A673 (cell line): ENCODE measurements around the gene KCNJ15. TPM values are rescaled to one million over a fixed set of nuclear protein-coding genes. Genes with fewer than 3 reads are reported as not detected.

Source experiments
- BruUV-seq: library from RNA; stranded (reverse); fragments of 400-500 nt; replicated peaks from 2 replicates; lab custom pipeline; 2021; lab: Mats Ljungman, UMichigan
- CTCF ChIA-PET: fragments of 300-600 bp; sonication (Branson Sonifier 250); formaldehyde crosslinking; loops from one replicate; lab custom pipeline; 2022; ENCODE audit warnings: antibody characterized with exemption; lab: Charles Lee
- POLR2A ChIA-PET: fragments of 300-600 bp; sonication (Branson Sonifier 250); formaldehyde crosslinking; loops from one replicate; lab custom pipeline; 2022; ENCODE audit warnings: antibody characterized with exemption; ENCODE audit not compliant: low non-redundant PET; lab: Charles Lee
- DNase-seq: peaks from one replicate; pipeline ENCODE4 v3.0.0-alpha.2; 2015; ENCODE audit warnings: low spot score
- H3K27ac ChIP-seq: fragments of 200-600 bp; sonication (generic); 2 replicates; pipeline ENCODE4 v1.5.1; 2016; ENCODE audit warnings: mixed run types, low read depth, mild to moderate bottlenecking, mixed read lengths, antibody characterized with exemption, low read length; ENCODE audit not compliant: poor library complexity, severe bottlenecking
- H3K27me3 ChIP-seq: fragments of 200-600 bp; sonication (generic); replicated peaks from 2 replicates; pipeline ENCODE4 v1.6.1; 2017; ENCODE audit warnings: mixed run types, low read depth, mild to moderate bottlenecking, mixed read lengths, antibody characterized with exemption, low read length; ENCODE audit not compliant: insufficient read depth, poor library complexity
- H3K36me3 ChIP-seq: fragments of 200-600 bp; sonication (generic); 2 replicates; pipeline ENCODE4 v1.6.1; 2016; ENCODE audit warnings: mixed run types, mild to moderate bottlenecking, mixed read lengths, antibody characterized with exemption, low read length; ENCODE audit not compliant: insufficient read depth, poor library complexity, severe bottlenecking
- H3K4me1 ChIP-seq: fragments of 200-600 bp; sonication (generic); 2 replicates; pipeline ENCODE4 v1.6.1; 2017; ENCODE audit warnings: mixed run types, mild to moderate bottlenecking, mixed read lengths, antibody characterized with exemption, low read length; ENCODE audit not compliant: insufficient read depth, poor library complexity, severe bottlenecking
- H3K4me3 ChIP-seq: fragments of 200-600 bp; sonication (generic); 2 replicates; pipeline ENCODE4 v1.5.1; 2016; ENCODE audit warnings: low read depth, mixed run types, mild to moderate bottlenecking, mixed read lengths, low read length; ENCODE audit not compliant: poor library complexity, severe bottlenecking
- H3K9me3 ChIP-seq: fragments of 200-600 bp; sonication (generic); 2 replicates; pipeline ENCODE4 v1.6.1; 2016; ENCODE audit warnings: mixed run types, low read depth, mild to moderate bottlenecking, mixed read lengths, antibody characterized with exemption, low read length; ENCODE audit not compliant: poor library complexity, severe bottlenecking
- EZH2 ChIP-seq: fragments of 200-600 bp; sonication (generic); IDR thresholded peaks from 2 replicates; pipeline ENCODE4 v1.6.1; 2017; ENCODE audit warnings: borderline replicate concordance, low read depth, mild to moderate bottlenecking, mixed read lengths, antibody characterized with exemption, low read length; ENCODE audit not compliant: poor library complexity, severe bottlenecking
- intact Hi-C: fragments of 100-400 bp; cut with micrococcal nuclease; formaldehyde crosslinking; loops from one replicate; pipeline ENCODE4 v1.10.0; 2022; ENCODE audit not compliant: unreplicated experiment
- total RNA-seq: library from RNA; stranded (reverse); gene quantifications from 2 replicates; pipeline ENCODE4 v1.2.3, GENCODE V29; 2021
- TF ChIP-seq, protein P1 (sequence below): fragments of 300-800, 200-600 bp; sonication (generic); conservative IDR thresholded peaks from 2 replicates; pipeline ENCODE4 v1.5.1; 2017; ENCODE audit warnings: low read depth, mild to moderate bottlenecking, antibody characterized with exemption, low read length, moderate library complexity, mixed read lengths

KCNJ15 gene
- total RNA-seq, 1 experiment from 2014 or later: not detected

DNA sequence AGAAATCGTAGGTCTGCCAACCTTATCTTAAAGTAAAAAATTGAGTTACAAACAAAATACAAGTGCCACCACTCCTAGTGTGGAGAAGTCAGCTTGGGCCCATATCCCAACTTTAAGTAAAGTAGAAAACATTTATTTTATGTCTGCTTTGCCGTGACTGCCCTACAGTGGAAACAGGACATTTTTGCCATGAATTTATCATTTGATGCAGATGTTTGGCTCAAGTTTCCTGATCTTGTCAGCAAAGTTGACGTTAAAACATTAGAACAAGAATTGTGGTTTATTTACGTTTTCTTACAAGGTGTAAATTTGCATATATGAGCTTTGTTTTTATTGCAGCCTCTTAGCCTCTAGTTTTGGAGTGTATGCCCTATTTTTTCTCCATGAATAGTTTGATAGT lies 17.1 kb upstream of the KCNJ15 start:
- no TSS peak for BruUV-seq
- Histone ChIP-seq H3K27me3 (peaks cover 14% of the 10 kb centered on the region), H3K4me1 (no peaks in the 10 kb centered on the region), H3K4me3 (no peak overlapping the region), H3K9me3 (no peaks in the 10 kb centered on the region), H3K36me3 (no peaks in the 10 kb centered on the region), H3K27ac (no peak overlapping the region)
- no peak for DNase-seq
- no peak for TF ChIP-seq EZH2
- TF ChIP-seq, protein P1, sequence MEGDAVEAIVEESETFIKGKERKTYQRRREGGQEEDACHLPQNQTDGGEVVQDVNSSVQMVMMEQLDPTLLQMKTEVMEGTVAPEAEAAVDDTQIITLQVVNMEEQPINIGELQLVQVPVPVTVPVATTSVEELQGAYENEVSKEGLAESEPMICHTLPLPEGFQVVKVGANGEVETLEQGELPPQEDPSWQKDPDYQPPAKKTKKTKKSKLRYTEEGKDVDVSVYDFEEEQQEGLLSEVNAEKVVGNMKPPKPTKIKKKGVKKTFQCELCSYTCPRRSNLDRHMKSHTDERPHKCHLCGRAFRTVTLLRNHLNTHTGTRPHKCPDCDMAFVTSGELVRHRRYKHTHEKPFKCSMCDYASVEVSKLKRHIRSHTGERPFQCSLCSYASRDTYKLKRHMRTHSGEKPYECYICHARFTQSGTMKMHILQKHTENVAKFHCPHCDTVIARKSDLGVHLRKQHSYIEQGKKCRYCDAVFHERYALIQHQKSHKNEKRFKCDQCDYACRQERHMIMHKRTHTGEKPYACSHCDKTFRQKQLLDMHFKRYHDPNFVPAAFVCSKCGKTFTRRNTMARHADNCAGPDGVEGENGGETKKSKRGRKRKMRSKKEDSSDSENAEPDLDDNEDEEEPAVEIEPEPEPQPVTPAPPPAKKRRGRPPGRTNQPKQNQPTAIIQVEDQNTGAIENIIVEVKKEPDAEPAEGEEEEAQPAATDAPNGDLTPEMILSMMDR: no peak
- CTCF ChIA-PET: no interaction called here
- intact Hi-C loops: no loop called here
- POLR2A ChIA-PET: no interaction called here

DNA sequence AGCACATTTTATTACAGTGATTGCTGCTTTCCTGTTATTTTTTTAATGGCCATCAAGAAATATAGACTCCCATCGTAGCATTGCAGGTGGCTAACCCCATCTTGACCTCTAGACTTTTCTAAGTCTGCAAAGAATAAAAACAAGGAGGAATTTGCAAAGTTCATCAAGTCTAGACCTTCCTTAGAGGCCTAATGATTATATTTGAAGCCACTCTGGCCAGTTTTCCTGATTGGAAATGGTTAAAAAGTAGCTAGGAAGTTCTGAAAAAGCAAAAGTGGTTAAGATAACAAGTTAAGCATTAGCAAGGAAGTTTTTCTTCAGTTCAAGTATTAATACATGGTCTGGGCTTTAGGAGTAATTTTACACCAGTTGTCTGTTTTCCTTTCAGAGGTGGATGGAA lies 16.7 kb upstream of the KCNJ15 start:
- Histone ChIP-seq H3K36me3 (no peaks in the 10 kb centered on the region), H3K4me3 (no peak overlapping the region), H3K27ac (no peak overlapping the region), H3K27me3 (peaks cover 14% of the 10 kb centered on the region), H3K4me1 (no peaks in the 10 kb centered on the region), H3K9me3 (no peaks in the 10 kb centered on the region)
- TF ChIP-seq, protein P1: no peak
- no peak for TF ChIP-seq EZH2
- ChIA-PET POLR2A (no interaction called here), CTCF (no interaction called here)
- no peak for DNase-seq
- intact Hi-C loops: no loop called here
- no TSS peak for BruUV-seq

DNA sequence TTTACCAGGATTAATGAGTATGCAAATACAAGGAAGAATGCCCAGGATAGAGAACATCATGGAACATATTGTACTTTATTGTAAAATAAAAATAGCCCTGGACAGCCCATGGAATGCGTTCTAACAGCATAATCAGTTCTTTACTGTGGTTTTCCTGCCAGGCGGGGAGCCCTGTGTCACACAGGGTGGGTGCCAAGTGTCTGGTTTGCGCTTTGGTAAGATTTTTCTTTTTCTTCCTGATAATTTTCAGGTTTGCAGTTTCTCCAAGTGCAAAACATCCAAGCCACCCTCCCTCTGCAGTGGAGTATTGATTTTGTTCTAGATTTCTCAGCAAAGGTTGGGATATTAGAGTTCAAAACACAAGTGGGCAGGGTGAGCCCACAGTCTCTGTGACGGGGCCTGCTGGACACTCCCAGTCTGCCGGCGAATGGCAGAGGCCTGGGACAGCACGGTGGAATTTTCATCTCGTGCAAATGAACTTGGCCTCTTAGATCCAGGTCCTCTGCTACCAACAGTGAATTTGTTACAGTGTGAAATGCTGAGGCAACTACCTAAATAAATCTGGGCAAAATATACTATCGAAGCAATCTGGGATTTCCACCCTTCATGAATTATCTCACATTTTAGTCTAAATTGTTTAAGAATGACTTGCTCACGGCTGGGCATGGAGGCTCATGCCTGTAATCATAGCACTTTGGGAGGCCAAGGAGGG lies 15.6 kb upstream of the KCNJ15 start:
- Histone ChIP-seq H3K4me1 (no peaks in the 10 kb centered on the region), H3K4me3 (no peak overlapping the region), H3K27ac (no peak overlapping the region), H3K27me3 (peaks cover 14% of the 10 kb centered on the region), H3K36me3 (no peaks in the 10 kb centered on the region), H3K9me3 (no peaks in the 10 kb centered on the region)
- TF ChIP-seq, protein P1: no peak
- no peak for TF ChIP-seq EZH2
- intact Hi-C loops: no loop called here
- POLR2A ChIA-PET: no interaction called here
- CTCF ChIA-PET: no interaction called here
- DNase-seq: no peak
- BruUV-seq: no TSS peak
